ENCODE results near the gene IMPDH2. TPM values are rescaled to one million over a fixed set of nuclear protein-coding genes. Genes with fewer than 3 reads are reported as not detected.
A peak's percentile ranks its signal among the peaks of the same experiment; 100 is the strongest.

Gene IMPDH2
- 100 to 1,000 TPM; 532 to 549 TPM for total RNA-seq

DNA sequence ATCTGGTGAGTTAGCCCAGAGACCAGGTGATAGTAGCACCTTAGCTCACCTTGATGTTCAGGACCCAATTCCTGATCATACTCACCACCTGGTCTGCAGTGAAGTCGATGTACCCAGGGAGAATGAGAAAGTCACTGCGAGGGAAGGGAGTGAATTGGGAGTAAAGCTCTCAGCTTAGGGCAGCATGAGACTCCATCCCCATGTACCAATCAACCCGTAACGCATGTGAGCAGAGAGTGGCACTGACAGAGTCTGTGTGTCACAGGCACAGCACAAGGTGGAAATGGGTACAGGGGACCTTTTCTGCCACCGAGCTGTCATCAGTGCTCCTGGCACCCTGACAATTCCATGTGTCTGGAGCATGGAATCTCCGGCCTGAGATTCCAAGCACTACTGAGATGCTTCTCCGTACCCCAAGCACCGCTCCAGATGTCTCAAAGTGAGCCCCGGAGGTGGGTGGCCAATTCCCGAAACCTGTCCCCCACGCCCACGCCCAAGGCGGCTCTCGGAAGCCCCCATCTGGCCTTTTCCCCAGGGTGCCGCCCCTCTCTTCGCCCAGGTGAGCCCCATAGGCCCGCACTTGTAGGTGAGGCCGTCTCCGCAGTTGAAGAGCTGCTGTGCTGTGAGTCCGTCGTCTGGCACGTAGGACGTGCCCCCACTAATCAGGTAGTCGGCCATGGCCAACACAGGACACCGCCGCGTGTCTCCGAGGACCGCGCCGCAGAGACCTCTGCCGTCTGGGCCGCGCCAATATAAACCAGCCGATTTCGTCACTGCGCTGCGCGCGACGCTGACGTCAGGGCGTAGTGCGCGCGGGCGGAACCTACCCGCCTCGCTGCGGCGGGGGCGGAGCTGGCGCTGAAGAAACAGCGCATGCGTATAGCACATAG, at the start of gene IMPDH2:
Gene IMPDH2, minus strand, starts transcription at position 726 of the 890 bp plus-strand sequence. Its CDS starts 48 bp downstream, at position 678.
- H3K36me3 Mint-ChIP-seq, result peaks cover 49% of the 10 kb centered on the region

DNA sequence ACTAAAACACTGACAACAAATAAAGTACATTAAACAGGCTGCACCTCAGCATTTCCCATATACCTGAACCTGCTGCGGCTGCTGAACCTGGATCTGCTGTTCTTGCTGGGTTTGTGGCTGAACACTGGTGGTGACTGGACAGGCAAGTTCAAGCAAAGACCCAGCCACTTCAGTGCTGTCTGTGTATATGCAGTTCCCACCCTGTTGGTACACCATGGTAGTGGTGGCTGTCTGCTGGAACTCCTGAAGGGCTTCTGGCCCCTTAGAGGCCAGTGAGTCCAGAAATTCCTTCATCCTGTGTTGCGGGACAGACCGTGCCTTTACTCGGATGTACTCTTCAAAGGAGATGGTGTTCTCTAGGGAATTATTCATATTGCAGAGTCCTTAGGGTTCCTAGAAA, 47.4 kb upstream of the IMPDH2 start:
- Mint-ChIP-seq H3K4me1 (peaks cover 11% of the 10 kb centered on the region), H3K36me3 (peaks cover 10% of the 10 kb centered on the region), H3K27ac (no peak overlapping the region), H3K27me3 (no peaks in the 10 kb centered on the region), H3K9me3 (no peaks in the 10 kb centered on the region), H3K4me3 (no peak overlapping the region)
- no peak for DNase-seq

More for the DNA sequence above, at the start of gene IMPDH2:
- DNase-seq, result peak; percentile 94
- Mint-ChIP-seq H3K27ac (peak within 1 kb of the TSS; percentile 99), H3K4me3 (peak within 1 kb of the TSS; percentile 97), H3K9me3 (no peaks in the 10 kb centered on the region), H3K27me3 (no peaks in the 10 kb centered on the region), H3K4me1 (peaks cover 48% of the 10 kb centered on the region)

DNA sequence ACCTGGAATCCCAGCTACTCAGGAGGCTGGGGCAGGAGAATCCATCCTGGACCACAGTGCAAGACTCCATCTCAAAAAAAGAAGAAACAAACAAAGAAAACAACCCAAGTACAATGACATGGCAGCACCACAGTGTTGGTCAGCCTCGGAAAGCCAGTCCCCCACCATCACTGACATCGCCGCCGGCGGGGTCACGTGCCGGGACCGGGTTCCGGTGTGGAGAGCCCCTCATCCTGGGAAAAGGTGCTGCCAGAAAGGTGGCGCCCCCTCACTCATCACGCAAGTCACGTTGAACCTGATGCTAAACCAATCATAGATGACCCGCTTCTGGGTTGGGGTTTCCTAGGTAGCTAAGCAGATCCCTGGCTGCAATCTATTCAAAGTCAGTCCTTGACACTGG, 46.9 kb upstream of the IMPDH2 start:
- Mint-ChIP-seq H3K36me3 (peaks cover 10% of the 10 kb centered on the region), H3K9me3 (no peaks in the 10 kb centered on the region), H3K27ac (no peak overlapping the region), H3K27me3 (no peaks in the 10 kb centered on the region), H3K4me1 (peaks cover 6% of the 10 kb centered on the region), H3K4me3 (no peak overlapping the region)
- no peak for DNase-seq

DNA sequence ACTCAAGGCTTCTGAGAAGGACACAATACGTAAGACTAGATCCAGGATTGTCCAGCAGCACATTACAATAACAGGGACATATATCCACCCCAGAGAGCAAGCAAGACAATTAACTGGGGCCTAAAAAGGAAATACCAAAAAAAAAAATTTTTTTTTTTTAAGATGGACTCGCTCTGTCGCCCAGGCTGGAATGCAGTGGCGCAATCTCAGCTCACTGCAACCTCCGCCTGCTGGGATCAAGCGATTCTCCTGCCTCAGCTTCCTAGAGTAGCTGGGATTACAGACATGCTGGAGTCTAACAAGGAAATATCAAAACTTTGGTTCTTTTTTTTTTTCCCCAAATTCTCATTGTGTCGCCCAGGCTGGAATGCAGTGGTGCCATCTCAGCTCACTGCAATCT, 28.8 kb upstream of the IMPDH2 start:
- Mint-ChIP-seq H3K27ac (no peak overlapping the region), H3K9me3 (no peaks in the 10 kb centered on the region), H3K27me3 (no peaks in the 10 kb centered on the region), H3K4me3 (no peak overlapping the region), H3K4me1 (peaks cover 8% of the 10 kb centered on the region), H3K36me3 (peaks cover 14% of the 10 kb centered on the region)
- DNase-seq, result no peak

DNA sequence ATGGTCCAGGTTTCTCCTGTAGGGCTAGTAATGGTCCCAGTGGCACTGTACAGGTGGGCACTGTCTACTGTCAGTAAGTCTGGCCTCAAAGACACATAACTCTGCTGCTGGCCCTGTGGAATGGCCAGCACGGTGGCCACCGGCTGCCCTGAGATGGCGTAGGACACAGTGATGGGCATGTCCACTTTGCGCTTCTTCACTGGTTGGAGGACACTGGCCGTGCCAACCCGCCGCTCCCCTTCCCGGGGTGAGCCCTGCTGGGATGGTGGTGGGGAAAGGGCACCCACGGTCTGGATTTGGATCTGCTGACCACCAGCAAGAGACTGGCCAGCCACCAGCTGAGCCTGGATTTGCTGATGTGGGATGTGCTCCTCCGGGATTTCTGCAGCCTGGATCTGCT, 28.1 kb upstream of the IMPDH2 start:
- no peaks in the 10 kb centered on the region for H3K27me3 Mint-ChIP-seq
- no peaks in the 10 kb centered on the region for H3K9me3 Mint-ChIP-seq
- DNase-seq, result no peak
- H3K4me3 Mint-ChIP-seq, result no peak overlapping the region
- H3K27ac Mint-ChIP-seq, result no peak overlapping the region
- H3K36me3 Mint-ChIP-seq, result peaks cover 18% of the 10 kb centered on the region
- H3K4me1 Mint-ChIP-seq, result peaks cover 10% of the 10 kb centered on the region

DNA sequence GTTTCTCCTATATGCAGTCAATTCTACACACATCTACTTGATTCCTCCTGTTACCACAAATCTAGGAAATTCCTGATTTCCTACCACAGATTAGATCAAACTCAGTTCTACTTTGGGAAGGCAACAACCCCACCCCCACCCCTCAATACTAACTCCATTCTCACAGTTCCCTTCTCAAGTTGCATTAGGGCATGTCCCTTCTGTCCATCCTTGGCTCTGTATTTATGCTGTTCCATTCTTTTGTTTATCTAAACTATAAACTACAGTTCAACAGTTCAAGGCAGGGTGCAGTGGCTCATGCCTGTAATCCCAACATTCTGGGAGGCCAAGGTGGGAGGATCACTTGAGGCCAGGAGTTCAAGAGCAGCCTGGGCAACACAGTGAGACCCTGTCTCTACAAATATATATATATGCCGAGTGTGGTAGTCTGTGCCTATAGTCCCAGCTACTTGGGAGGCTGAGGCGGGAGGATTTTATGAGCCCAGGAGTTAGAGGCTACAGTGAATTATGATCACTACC, 25.2 kb upstream of the IMPDH2 start:
- H3K4me1 Mint-ChIP-seq, result peaks cover 9% of the 10 kb centered on the region
- DNase-seq, result no peak
- H3K4me3 Mint-ChIP-seq, result no peak overlapping the region
- peaks cover 23% of the 10 kb centered on the region for H3K36me3 Mint-ChIP-seq
- H3K27ac Mint-ChIP-seq, result no peak overlapping the region
- H3K9me3 Mint-ChIP-seq, result no peaks in the 10 kb centered on the region
- no peaks in the 10 kb centered on the region for H3K27me3 Mint-ChIP-seq

DNA sequence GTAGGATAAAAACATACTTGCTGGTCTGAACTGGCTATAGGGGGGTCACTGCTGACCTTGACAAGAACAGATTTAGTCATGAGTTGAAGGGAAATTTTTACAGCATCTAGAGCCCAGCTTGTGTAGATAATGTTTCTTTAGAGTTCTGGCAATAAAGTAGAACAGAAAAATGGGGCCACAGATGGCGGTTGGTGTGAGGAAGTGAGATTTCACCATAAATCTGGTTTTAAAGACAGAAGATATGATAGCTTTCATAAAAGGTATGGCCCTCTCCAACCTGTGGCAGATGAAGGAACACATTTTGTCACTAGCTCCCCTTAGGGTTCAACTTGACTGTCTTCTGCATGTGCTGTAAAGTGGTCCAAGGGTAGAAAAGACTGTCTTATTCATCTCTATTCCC, 24.3 kb upstream of the IMPDH2 start:
- H3K9me3 Mint-ChIP-seq, result no peaks in the 10 kb centered on the region
- H3K4me3 Mint-ChIP-seq, result no peak overlapping the region
- H3K27ac Mint-ChIP-seq, result no peak overlapping the region
- peaks cover 9% of the 10 kb centered on the region for H3K4me1 Mint-ChIP-seq
- H3K36me3 Mint-ChIP-seq, result peaks cover 23% of the 10 kb centered on the region
- DNase-seq, result no peak
- H3K27me3 Mint-ChIP-seq, result no peaks in the 10 kb centered on the region

DNA sequence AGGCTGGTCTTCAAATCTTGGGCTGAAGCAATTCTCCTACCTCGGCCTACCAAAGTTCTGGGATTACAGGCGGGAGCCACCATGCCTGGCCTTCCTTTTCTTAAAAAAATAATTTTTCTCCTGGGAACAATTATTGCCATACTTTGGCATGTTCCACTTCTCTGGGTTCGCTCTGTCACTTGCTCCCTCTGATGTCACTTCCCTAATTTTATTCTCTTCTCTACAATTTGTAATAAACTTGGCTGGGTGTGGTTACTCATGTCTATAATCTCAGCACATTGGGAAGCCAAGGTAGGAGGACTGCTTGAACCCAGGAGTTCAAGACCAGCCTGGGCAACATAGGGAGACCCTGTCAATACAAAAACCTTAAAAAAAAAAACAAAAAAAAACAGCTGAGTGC, 6.1 kb upstream of the IMPDH2 start:
- H3K27ac Mint-ChIP-seq, result no peak overlapping the region
- peaks cover 10% of the 10 kb centered on the region for H3K36me3 Mint-ChIP-seq
- H3K4me1 Mint-ChIP-seq, result no peaks in the 10 kb centered on the region
- H3K9me3 Mint-ChIP-seq, result no peaks in the 10 kb centered on the region
- no peaks in the 10 kb centered on the region for H3K27me3 Mint-ChIP-seq
- H3K4me3 Mint-ChIP-seq, result no peak overlapping the region
- no peak for DNase-seq

DNA sequence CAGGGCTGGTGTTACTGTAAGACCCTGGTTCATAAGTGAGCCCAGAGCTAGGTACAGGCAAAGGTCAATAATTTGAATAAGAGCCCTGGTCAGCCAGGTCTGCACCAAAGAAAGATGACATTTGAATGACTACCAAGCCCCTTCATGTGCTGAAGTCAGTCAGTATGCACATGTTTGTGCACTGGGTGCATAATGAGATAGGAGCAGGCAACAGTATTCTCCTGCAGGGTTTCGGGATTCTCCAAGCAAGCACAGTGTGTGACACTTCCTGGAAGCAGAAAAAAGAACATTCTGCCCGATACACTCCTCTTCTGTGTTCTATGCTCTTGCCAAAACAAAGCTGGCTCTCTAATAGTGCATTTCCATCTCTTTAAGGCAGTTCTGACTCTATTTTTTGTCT, 5.5 kb upstream of the IMPDH2 start:
- Mint-ChIP-seq H3K4me1 (peaks cover under 1% of the 10 kb centered on the region), H3K27ac (no peak overlapping the region), H3K27me3 (no peaks in the 10 kb centered on the region), H3K36me3 (peaks cover 10% of the 10 kb centered on the region), H3K9me3 (no peaks in the 10 kb centered on the region), H3K4me3 (no peak overlapping the region)
- DNase-seq, result no peak

DNA sequence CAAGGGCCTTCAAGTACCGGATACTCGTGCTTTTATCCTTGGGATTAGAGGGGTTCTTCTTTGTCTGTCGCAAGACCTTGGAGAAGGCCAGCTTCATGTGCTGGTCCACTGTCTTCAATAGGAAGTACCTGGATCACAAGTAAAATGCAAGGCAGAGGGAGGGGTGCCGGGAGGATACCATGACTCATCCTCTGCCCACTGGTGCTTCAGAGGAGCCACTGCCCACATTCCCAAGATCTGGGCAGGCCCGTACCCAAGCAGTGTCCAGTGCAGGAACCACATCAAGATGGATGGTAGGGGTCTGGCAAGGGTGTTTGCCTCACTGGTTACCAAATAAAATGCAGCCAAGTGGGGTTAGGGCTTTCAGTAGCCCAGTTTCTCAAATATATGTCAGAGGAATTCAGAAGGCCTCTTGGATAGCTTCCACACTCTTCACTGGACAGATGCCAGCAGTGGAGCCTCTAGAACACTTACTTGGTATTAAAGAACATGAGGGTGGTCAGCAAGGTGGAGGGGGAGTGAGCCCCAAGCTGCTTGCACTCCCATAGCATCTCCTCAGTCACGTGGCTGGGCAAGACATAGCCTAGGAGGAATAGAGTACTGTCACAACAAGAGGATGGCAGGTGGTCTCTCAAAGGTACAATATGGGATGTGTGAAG, 3.6 kb upstream of the IMPDH2 start:
- Mint-ChIP-seq H3K27me3 (no peaks in the 10 kb centered on the region), H3K4me3 (no peak overlapping the region), H3K4me1 (peaks cover 15% of the 10 kb centered on the region), H3K9me3 (no peaks in the 10 kb centered on the region), H3K27ac (no peak overlapping the region), H3K36me3 (peaks cover 28% of the 10 kb centered on the region)
- DNase-seq, result no peak

DNA sequence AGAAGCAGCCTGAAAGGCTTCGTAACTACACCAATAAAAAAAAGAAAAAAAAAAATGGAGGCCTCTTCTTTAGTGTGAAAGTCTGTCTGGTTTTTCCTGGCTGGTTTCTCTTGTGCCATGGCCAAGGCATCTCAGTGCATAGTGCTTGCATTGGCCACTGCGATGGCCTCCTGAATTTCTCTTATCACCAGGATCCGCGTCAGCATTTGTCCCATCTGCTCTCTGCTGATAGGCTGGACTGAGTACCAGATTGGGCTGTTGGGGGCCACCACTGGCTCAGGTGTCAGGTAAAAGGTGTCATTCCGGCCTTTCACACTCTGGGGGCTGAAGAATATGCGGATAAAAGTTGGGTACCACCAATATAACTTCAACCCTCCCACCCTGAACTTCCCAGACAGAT, 1.1 kb upstream of the IMPDH2 start:
- Mint-ChIP-seq H3K4me1 (peaks cover 36% of the 10 kb centered on the region), H3K9me3 (no peaks in the 10 kb centered on the region), H3K4me3 (no peak overlapping the region), H3K27ac (no peak overlapping the region), H3K27me3 (no peaks in the 10 kb centered on the region), H3K36me3 (peaks cover 44% of the 10 kb centered on the region)
- DNase-seq, result no peak

DNA sequence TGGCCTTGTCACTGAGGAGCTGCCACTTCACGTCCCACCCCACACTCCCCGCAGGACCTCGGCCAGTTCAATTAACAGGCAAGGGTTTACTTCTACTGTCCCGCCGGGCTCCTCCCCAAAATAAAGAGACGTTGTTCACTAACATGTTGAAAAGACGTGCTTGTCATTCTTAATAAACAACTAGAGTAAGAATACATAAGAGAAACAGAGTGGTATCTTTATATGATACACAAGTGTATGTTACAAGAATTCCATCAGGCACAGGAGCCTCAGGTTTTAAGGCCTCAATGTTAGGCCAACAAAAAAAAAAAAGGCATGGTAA, 326 bp upstream of the IMPDH2 start:
- Mint-ChIP-seq H3K36me3 (peaks cover 44% of the 10 kb centered on the region), H3K4me1 (peaks cover 44% of the 10 kb centered on the region)

DNA sequence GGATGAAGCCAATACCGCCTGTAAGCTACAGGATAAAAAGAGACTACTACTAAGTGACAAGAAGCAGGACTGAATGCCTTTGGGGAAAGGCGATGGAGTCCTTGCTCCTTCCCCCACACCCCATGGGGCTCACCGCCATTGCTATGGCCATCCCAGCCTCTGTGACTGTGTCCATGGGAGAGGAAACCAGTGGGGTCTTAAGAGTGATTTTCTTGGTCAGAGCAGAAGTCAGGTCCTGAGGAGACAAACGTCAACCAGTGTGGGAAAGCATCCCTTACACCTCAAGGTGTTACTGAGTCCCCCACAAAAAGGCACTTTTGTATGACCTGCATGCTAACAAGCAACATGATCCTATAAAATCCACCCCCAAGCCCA, 913 bp downstream of the IMPDH2 start:
- DNase-seq, result no peak
- Mint-ChIP-seq H3K27ac (peak overlapping the region; percentile 99), H3K27me3 (no peaks in the 10 kb centered on the region), H3K4me1 (peaks cover 54% of the 10 kb centered on the region), H3K4me3 (peak overlapping the region; percentile 97), H3K9me3 (no peaks in the 10 kb centered on the region), H3K36me3 (peaks cover 55% of the 10 kb centered on the region)

More for the DNA sequence above, 326 bp upstream of the IMPDH2 start:
- Mint-ChIP-seq H3K27me3 (no peaks in the 10 kb centered on the region), H3K9me3 (no peaks in the 10 kb centered on the region), H3K27ac (peak overlapping the region; percentile 99), H3K4me3 (peak overlapping the region; percentile 97)
- no peak for DNase-seq

DNA sequence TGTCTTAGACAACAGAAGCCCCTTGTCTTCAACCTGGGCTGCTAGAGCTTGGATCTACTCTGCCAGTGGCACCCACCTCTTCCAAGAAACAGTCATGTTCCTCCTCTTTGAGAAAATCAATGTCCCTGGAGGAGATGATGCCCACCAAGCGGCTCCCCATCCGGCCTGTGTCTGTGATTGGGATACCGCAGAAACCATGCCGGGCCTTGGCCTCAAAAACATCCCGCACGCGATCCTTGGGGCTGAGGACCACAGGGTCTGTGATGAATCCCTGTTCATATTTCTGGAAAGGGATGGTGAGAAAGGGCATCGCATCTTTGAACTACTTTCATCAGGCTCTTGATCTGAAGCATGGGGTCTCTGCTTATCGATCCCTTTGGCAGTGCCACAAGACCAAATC, 1.6 kb downstream of the IMPDH2 start:
- H3K27me3 Mint-ChIP-seq, result no peaks in the 10 kb centered on the region
- no peaks in the 10 kb centered on the region for H3K9me3 Mint-ChIP-seq
- H3K4me3 Mint-ChIP-seq, result peak overlapping the region; percentile 97
- peak overlapping the region; percentile 99 for H3K27ac Mint-ChIP-seq
- H3K4me1 Mint-ChIP-seq, result peaks cover 58% of the 10 kb centered on the region
- peaks cover 62% of the 10 kb centered on the region for H3K36me3 Mint-ChIP-seq
- no peak for DNase-seq

DNA sequence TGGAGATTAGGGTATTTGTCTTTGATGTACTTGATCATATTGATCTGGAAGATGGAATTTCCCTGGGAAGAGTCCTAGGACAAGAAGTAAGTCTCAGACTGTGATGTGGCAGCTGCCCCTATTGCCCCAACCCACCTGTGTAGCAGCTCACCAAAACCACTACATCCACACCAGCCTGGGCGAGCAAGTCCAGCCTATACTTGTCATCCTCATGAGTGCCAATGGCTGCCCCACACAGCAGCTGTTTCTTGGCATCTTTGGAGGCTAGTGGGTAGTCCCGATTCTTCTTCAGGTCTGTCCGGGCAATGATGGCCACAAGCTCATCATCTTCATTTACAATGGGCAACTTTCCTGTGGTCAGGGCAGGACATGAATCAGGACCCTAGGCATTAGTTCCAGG, 2.7 kb downstream of the IMPDH2 start:
- H3K9me3 Mint-ChIP-seq, result no peaks in the 10 kb centered on the region
- no peak for DNase-seq
- H3K4me1 Mint-ChIP-seq, result peaks cover 58% of the 10 kb centered on the region
- peak overlapping the region; percentile 97 for H3K4me3 Mint-ChIP-seq
- peaks cover 61% of the 10 kb centered on the region for H3K36me3 Mint-ChIP-seq
- no peaks in the 10 kb centered on the region for H3K27me3 Mint-ChIP-seq
- H3K27ac Mint-ChIP-seq, result peak overlapping the region; percentile 57
